Measurements from ENCODE around the gene GLTP. TPM values are rescaled to one million over a fixed set of nuclear protein-coding genes. Genes with fewer than 3 reads are reported as not detected.
A peak's percentile ranks its signal among the peaks of the same experiment; 100 is the strongest.
"Not testable (repeated sequence)": the region's sequence is repeated elsewhere in the genome, so short reads cannot be mapped to it uniquely, and the experiment has no call there.

GLTP gene
- total RNA-seq, 2 donors from 2014 or later = 15.2 to 20.9 TPM

GRCh38 chr12:109899783-109900751 is 19.7 kb upstream of the GLTP start, which contains the start of gene TCHP:
Gene TCHP, plus strand, starts transcription at chr12:109900274. Its CDS starts 2,753 bp downstream, at chr12:109903027.
- Mint-ChIP-seq H3K27ac (peak within 1 kb of the TSS; percentile 94), H3K9me3 (no peaks in the 10 kb centered on the region), H3K4me3 (peak within 1 kb of the TSS; percentile 92), H3K4me1 (peaks cover 21% of the 10 kb centered on the region), H3K27me3 (ENCODE audit: insufficient read depth) (peaks cover 28% of the 10 kb centered on the region), H3K36me3 (ENCODE audit: low read depth) (peaks cover 20% of the 10 kb centered on the region)
- Histone ChIP-seq H3K27ac (ENCODE audit: low read depth, low read length) (peak within 1 kb of the TSS; percentile 45), H3K36me3 (ENCODE audit: control insufficient read depth, insufficient read depth, low read length) (peaks cover 15% of the 10 kb centered on the region), H3K4me3 (ENCODE audit: low read length) (peak within 1 kb of the TSS; percentile 95), H3K9ac (ENCODE audit: extremely low read depth, low read length, poor library complexity, severe bottlenecking) (peak within 1 kb of the TSS; percentile 67), H3K4me1 (ENCODE audit: control insufficient read depth, insufficient read depth, low read length) (no peaks in the 10 kb centered on the region), H3K27me3 (ENCODE audit: control insufficient read depth, insufficient read depth, low read length, poor library complexity, severe bottlenecking) (no peaks in the 10 kb centered on the region), H3K9me3 (ENCODE audit: control insufficient read depth, low read length) (no peaks in the 10 kb centered on the region)
- TF ChIP-seq CTCF (conservative IDR thresholded peaks at IDR 0.05) = no peak
- peak; percentile 95 for DNase-seq
- WGBS, 2 experiments (ENCODE audit: insufficient coverage in 1 of 2, insufficient read length in 1 of 2) = 5 to 11% methylated on average over 37 to 69 of the region's 69 CpGs

DNA sequence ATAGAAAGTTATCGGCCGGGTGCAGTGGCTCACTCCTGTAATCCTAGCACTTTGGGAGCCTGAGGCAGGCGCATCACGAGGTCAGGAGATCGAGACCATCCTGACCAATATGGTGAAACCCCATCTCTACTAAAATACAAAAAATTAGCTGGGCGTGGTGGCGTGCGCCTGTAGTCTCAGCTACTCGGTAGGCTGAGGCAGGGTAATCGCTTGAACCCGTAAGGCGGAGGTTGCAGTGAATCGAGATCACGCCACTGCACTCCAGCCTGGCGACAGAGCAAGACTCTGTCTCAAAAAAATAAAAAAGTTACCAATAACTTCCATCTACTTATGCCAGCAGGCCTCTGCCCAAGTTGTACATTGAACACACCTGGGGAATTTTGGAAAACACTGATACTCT is 19.0 kb upstream of the GLTP start:
- H3K9me3 ChIP-seq (ENCODE audit: control insufficient read depth, low read length); H3K27me3 ChIP-seq (ENCODE audit: control insufficient read depth, insufficient read depth, low read length, poor library complexity, severe bottlenecking); DNase-seq; H3K9me3 Mint-ChIP-seq; H3K27ac ChIP-seq (ENCODE audit: low read depth, low read length); H3K36me3 ChIP-seq (ENCODE audit: control insufficient read depth, insufficient read depth, low read length); H3K4me1 ChIP-seq (ENCODE audit: control insufficient read depth, insufficient read depth, low read length): not testable (repeated sequence)
- H3K4me3 Mint-ChIP-seq = peak overlapping the region; percentile 92
- Histone ChIP-seq H3K9ac (ENCODE audit: extremely low read depth, low read length, poor library complexity, severe bottlenecking) (peak overlapping the region; percentile 67), H3K4me3 (ENCODE audit: low read length) (peak overlapping the region; percentile 95)
- peaks cover 27% of the 10 kb centered on the region for H3K27me3 Mint-ChIP-seq (ENCODE audit: insufficient read depth)
- peaks cover 13% of the 10 kb centered on the region for H3K36me3 Mint-ChIP-seq (ENCODE audit: low read depth)
- WGBS, 2 experiments (ENCODE audit: insufficient coverage in 1 of 2, insufficient read length in 1 of 2) = 95% methylated on average over 9 to 15 of the region's 15 CpGs
- H3K4me1 Mint-ChIP-seq = peaks cover 25% of the 10 kb centered on the region
- H3K27ac Mint-ChIP-seq = peak overlapping the region; percentile 94

- H3K36me3 ChIP-seq (ENCODE audit: control insufficient read depth, insufficient read depth, low read length) = no peaks in the 10 kb centered on the region
- H3K4me3 Mint-ChIP-seq = no peak overlapping the region
- no peaks in the 10 kb centered on the region for H3K27me3 ChIP-seq (ENCODE audit: control insufficient read depth, insufficient read depth, low read length, poor library complexity, severe bottlenecking)
- no peaks in the 10 kb centered on the region for H3K9me3 Mint-ChIP-seq
- TF ChIP-seq CTCF (conservative IDR thresholded peaks at IDR 0.05) = no peak
- no peak overlapping the region for H3K27ac Mint-ChIP-seq
- no peaks in the 10 kb centered on the region for H3K36me3 Mint-ChIP-seq (ENCODE audit: low read depth)
- WGBS, 2 experiments (ENCODE audit: insufficient coverage in 1 of 2, insufficient read length in 1 of 2) = 89 to 96% methylated on average over 4 to 6 of the region's 6 CpGs
- H3K27me3 Mint-ChIP-seq (ENCODE audit: insufficient read depth) = peaks cover 21% of the 10 kb centered on the region
- H3K9me3 ChIP-seq (ENCODE audit: control insufficient read depth, low read length) = no peaks in the 10 kb centered on the region
- H3K27ac ChIP-seq (ENCODE audit: low read depth, low read length) = no peak overlapping the region
- H3K4me1 ChIP-seq (ENCODE audit: control insufficient read depth, insufficient read depth, low read length) = no peaks in the 10 kb centered on the region
- no peak overlapping the region for H3K9ac ChIP-seq (ENCODE audit: extremely low read depth, low read length, poor library complexity, severe bottlenecking)
- no peak overlapping the region for H3K4me3 ChIP-seq (ENCODE audit: low read length)
- H3K4me1 Mint-ChIP-seq = peaks cover 25% of the 10 kb centered on the region
- no peak for DNase-seq
Observed at GRCh38 chr12:109897029-109897428, 16.7 kb upstream of the GLTP start.
